ENCODE results near the gene ATP6V1F.
A peak's percentile ranks its signal among the peaks of the same experiment; 100 is the strongest.

ATP6V1F gene

DNA sequence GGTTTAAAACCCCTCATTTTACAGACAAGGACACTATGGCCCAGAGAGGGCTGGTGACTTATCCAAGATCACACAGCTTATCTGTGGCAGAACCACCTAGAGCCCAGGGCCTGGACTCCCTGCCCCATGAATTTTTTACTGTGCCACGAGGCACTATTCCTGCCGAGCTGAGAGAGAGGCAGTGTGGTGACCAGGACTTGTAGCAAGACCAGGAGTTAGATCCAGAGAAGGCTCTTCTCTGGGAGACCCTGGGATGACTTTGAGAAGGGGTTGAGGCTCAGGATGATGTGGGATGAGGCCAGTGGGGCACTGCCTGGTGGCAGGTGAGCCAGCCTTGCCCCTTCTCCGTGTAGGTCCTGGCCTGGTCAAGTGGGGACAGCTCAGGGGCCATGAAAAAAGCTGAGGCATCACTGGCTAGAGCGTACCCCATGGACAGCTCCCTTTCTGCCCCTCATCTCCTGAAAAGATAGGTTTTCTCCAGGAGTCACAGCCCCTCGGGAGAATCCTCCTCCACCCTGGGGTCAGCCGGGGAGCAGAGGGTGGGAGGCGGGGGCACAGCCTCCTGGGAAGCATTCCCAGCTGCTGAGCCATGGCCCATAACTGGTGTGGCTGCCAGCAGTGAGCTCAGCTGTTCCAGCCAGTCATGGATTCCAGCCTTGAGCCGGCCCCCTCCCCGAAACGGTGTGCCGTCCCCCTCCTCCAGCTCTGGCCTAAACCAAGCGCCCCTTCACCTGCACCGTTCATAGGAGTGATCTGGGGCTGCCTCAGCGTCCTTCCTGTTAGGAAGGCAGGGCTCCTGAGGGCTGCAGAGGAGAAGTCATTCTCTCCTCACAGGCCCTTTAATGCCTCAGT lies 26.6 kb upstream of the ATP6V1F start:
- DNase-seq (ENCODE audit: low spot score), result no peak

DNA sequence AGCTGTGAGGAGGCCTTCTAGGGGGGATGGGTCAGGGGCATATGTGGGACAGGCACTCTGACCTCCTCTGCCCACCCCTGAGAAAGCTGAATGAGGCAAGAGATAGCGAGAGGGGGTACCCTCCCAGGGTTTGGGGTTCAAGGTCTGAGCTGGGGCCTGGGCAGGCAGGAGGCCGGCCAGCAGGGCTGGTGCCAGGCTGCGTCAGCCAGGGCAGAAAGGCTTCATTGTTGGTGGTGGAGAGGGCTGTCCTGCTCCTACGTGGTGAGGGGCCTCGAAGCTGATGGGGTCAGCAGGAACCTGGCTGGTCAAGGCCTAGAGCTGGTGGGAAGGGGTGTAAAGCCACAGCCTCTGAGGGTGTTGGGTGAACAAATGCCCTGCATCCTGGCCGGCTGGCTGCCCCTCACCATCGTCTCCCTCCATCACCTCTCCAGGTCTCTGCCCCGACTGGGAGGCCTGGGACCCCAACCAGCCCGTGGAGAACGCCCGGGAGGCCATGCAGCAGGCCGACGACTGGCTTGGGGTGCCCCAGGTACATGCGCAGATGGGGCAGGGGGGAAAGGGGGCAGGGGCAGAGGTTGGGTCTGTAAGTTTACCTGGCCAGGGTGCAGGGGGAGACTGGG lies 25.8 kb upstream of the ATP6V1F start:
- no peak for DNase-seq (ENCODE audit: low spot score)

GRCh38 chr7:128837521-128837921 lies 25.1 kb upstream of the ATP6V1F start:
- DNase-seq (ENCODE audit: low spot score), result no peak

DNA sequence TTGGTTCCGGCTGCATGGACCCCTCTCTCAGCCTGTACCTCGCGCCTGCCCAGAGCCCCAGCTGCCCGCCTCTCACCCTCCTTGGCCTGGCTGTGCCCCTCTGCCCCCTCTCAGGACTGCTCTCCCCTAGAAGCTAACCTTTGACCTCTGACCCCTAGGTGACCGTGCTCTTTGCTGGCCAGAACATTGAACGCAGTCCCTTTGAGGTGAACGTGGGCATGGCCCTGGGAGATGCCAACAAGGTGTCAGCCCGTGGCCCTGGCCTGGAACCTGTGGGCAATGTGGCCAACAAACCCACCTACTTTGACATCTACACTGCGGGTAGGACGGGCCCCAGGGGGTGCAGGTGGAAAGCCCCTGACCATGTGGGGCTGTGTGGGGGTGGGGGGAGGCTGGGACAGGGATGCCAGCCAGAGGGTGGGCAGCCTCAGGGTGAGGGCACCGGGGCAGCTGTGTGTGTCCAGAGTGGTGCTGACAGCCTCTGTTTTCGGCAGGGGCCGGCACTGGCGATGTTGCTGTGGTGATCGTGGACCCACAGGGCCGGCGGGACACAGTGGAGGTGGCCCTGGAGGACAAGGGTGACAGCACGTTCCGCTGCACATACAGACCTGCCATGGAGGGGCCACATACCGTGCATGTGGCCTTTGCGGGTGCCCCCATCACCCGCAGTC lies 24.4 kb upstream of the ATP6V1F start:
- DNase-seq (ENCODE audit: low spot score), result no peak

DNA sequence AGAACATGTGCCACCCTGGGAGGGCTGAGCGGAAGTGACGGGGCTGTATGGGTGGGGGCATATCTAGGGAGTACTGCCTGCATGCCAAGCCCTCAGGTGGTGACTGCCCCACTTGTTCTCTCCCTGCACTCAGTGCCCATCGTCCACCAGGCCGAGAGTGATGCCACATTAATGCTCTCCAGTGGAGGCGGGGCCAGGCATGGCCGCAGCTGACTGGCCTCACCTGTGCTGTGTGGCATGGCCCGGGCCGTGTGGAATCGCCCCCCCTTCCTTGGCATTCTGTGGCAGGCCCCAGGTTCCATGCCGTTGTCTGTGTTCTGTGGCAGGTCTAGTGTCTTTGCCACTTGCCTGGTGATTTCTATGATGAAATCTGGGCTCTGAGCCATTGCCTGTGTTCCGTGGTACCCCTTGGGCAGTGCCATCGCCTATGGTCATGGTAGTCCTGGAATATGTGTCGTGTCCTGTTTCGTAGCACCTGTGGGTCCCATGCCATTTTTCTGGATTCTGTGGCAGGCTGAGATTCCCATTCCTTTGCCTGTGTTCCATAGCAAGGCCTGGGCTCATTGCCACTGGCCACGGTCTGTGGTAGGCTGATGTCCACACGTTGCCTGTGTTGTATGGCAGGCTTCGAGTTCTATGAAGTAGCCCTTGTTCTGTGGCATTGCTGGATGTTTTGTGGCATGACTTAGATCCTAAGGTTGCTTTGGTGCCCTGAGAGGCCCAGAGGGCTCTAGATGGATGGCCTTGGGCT lies 23.5 kb upstream of the ATP6V1F start:
- no peak for DNase-seq (ENCODE audit: low spot score)

- DNase-seq (ENCODE audit: low spot score), result no peak
Measured at GRCh38 chr7:128839751-128840177, 22.9 kb upstream of the ATP6V1F start.

GRCh38 chr7:128840326-128841170 lies 22.1 kb upstream of the ATP6V1F start:
- no peak for DNase-seq (ENCODE audit: low spot score)

- DNase-seq (ENCODE audit: low spot score), result no peak
Measured at GRCh38 chr7:128841171-128841690, 21.4 kb upstream of the ATP6V1F start.

- peak; percentile 58 for DNase-seq (ENCODE audit: low spot score)
Measured at GRCh38 chr7:128841921-128842673, 20.6 kb upstream of the ATP6V1F start.

DNA sequence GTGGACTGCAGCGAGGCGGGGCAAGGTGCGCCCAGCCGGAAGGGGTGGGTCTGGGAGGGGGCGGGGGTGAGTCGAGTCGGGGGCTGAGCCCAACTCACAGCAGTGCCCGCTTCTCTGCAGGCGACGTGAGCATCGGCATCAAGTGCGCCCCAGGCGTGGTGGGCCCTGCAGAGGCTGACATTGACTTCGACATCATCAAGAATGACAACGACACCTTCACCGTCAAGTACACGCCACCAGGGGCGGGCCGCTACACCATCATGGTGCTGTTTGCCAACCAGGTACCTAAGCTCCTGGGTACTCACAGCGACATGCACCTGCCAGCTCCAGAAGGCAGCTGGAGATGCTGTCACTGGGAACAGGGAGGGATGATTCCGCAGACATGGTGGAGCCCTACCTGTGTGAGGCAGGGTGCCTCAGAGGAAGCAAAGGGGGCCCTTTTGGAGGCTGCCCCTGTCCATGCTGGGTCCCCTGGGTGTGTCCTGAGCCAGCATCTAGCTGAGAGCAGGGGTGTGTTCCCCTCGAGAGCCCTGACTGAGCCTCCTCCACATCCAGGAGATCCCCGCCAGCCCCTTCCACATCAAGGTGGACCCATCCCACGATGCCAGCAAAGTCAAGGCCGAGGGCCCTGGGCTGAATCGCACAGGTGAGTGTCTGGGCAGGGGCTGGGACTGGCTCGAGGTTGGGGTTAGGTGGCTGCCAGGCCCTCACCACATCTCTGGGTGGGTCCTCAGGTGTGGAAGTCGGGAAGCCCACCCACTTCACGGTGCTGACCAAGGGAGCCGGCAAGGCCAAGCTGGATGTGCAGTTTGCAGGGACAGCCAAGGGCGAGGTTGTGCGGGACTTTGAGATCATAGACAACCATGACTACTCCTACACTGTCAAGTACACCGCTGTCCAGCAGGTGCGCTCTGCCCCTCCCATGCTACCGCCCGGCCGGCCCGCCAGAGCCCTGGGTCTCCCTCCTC lies 19.7 kb upstream of the ATP6V1F start:
- DNase-seq (ENCODE audit: low spot score), result no peak

DNA sequence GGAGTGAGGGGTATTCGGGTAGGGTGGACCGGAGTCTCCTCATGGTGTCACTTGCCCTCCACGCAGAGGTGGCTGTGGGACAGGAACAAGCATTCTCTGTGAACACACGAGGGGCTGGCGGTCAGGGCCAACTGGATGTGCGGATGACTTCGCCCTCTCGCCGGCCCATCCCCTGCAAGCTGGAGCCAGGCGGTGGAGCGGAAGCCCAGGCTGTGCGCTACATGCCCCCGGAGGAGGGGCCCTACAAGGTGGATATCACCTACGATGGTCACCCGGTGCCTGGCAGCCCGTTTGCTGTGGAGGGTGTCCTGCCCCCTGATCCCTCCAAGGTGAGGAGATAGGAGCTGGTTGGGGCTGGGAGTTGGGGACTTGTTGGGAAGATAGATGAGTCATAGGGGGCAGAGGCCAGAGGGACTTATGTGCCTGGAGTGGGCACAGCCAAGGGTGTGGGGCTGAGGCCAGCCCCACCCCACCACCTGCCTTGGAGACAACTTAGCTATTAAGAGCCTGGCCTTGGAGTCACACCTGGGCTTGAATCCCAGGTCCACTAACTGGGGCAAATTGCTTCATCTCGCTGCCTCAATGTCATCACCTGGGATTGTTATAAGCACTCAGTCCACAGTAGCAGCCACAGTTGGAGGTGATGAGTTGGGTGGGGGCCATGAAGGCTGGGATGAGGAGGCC lies 18.6 kb upstream of the ATP6V1F start:
- no peak for DNase-seq (ENCODE audit: low spot score)

DNA sequence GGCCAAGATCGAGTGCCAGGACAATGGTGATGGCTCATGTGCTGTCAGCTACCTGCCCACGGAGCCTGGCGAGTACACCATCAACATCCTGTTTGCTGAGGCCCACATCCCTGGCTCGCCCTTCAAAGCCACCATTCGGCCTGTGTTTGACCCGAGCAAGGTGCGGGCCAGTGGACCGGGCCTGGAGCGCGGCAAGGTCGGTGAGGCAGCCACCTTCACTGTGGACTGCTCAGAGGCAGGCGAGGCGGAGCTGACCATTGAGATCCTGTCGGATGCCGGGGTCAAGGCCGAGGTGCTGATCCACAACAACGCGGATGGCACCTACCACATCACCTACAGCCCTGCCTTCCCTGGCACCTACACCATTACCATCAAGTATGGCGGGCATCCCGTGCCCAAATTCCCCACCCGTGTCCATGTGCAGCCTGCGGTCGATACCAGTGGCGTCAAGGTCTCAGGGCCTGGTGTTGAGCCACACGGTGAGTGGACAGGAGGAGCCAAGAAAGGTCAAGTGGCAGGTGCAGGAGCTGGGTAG lies 17.8 kb upstream of the ATP6V1F start:
- no peak for DNase-seq (ENCODE audit: low spot score)

DNA sequence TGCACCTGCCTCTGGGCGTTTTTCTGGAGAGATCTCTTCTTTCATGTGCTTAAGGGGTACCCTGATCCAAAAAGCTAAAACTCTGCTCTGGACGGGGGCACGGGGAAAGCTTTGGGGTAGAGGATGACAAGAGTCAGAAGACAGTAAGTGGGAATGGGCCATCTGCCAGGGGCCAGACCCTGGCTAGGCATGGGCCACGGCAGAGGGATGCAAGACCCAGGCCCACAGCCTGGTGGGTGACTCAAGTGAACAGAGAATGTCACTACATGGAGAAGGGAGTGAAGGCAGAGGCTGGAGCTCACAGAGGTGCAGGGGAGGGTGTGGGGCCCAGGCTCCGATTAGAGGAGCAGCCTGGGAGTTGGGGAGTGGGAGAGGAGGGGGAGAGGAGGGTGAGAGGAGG lies 17.2 kb upstream of the ATP6V1F start:
- DNase-seq (ENCODE audit: low spot score), result no peak

DNA sequence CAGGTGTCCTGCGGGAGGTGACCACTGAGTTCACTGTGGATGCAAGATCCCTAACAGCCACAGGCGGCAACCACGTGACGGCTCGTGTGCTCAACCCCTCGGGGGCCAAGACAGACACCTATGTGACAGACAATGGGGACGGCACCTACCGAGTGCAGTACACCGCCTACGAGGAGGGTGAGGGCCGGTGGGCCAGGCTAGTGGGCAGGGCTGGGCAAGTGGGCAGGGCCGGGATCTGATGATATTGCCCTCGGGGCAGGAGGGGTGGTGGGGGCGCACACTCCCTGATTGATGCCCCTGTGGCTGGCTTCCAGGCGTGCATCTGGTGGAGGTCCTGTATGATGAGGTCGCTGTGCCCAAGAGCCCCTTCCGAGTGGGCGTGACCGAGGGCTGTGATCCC lies 16.7 kb upstream of the ATP6V1F start:
- no peak for DNase-seq (ENCODE audit: low spot score)

DNA sequence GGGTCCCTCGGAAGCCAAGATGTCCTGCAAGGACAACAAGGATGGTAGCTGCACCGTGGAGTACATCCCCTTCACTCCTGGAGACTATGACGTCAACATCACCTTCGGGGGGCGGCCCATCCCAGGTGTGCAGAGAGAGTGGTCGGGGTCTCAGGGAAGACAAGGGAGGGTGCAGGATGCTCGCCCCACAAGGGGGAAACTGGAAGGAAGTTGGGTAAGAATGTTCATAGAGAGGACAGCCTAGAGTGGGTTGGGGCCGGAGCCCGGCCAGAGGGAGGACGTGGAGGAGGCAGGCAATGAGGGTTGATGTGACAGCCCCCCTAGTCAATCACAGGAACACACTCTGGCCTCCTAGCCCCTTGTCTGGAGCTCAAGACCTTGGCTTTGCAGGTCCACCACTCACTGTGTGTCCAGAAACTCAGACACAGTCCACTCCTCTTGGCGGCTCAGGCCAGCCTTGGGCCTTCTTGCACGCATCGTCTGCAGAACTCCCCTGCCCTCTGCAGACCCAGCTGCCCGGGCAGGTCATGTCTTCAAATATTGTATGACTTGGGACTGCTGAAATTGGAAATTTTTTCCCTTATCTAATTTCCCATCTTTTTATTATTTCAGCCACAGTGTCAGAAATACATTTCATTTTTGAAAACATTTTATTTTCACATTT lies 15.7 kb upstream of the ATP6V1F start:
- no peak for DNase-seq (ENCODE audit: low spot score)

DNA sequence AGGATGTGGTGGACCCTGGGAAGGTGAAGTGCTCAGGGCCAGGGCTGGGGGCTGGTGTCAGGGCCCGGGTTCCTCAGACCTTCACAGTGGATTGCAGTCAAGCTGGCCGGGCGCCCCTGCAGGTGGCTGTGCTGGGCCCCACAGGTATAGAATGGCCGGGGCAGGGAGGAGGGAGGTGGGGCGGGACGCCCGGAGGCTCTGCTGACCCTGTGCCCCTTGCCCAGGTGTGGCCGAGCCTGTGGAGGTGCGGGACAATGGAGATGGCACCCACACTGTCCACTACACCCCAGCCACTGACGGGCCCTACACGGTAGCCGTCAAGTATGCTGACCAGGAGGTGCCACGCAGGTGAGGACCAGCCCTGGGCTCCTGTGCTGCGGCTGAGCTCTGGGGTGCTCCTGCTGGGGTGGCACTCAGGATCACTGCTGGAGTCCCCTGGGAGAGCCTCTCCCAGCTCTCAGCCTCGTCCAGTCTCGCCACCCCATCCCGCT lies 14.9 kb upstream of the ATP6V1F start:
- DNase-seq (ENCODE audit: low spot score), result no peak

DNA sequence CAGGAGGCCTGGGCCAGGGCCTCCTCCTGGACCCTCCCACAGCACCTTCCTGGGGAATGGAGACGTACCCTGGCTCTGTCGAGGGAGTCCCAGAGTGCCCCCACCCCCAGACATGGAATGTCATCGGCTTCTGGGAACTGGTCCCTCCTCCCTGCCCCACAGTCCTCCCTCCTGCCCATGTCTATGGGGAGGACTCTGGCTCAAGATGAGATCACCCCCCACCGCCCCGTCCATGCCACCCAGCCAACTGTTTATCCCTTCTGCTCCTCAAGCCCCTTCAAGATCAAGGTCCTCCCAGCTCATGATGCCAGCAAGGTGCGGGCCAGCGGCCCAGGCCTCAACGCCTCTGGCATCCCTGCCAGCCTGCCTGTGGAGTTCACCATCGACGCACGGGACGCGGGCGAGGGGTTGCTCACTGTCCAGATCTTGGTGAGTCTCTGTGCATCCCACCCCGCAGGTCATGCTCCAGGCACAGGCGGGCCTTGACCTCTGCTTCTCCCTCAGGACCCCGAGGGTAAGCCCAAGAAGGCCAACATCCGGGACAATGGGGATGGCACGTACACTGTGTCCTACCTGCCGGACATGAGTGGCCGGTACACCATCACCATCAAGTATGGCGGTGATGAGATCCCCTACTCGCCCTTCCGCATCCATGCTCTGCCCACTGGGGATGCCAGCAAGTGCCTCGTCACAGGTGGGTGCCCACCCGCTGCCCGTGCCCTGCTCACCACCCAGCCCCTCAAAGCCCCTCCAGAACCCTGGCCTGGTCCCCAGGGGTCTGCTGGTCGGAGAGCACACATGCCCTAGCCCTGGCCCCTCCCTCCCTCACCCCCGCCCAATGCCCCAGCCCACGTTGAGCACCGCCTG lies 14.1 kb upstream of the ATP6V1F start:
- DNase-seq (ENCODE audit: low spot score), result no peak

Measured in activated CD4-positive, alpha-beta T cell treated with anti-CD3 and anti-CD28 coated beads, Interleukin-2, Interleukin-4, amounts not matched to agents 100 ng/mL and 50 ng/mL, durations not matched to agents 16 hours and 8 hours (primary cell).